ENCODE measurements around the gene EEFSEC.
A peak's percentile ranks its signal among the peaks of the same experiment; 100 is the strongest.

EEFSEC gene

DNA sequence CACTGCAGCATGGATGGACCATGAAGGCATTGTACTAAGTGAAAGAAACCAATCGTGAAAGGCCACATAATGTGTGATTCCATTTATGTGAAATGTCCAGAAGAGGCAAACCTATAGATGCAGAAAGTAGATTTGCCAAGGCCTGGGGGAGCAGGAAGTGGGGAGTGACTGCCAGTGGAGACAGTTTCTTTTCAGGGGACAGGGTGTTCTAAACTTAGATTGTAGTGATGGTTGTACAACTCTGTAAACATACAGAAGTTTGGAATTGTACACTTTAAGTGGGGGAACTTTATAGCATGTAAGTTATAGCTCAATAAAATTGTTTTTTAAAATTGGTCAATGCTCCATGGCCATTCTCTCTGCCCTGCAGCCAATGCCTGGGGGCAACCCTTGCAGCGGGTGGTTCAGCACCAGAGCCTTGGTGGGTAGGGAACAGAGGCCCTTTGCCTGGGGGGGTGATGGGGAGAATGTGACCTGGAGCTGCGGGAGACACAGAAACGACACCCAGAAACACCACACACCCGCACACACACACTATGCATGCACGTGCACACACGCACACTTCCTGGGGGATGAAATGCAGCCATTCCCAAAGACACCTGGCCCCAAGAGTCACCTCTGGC is 270.4 kb downstream of the EEFSEC start:
- TF ChIP-seq, protein P1, sequence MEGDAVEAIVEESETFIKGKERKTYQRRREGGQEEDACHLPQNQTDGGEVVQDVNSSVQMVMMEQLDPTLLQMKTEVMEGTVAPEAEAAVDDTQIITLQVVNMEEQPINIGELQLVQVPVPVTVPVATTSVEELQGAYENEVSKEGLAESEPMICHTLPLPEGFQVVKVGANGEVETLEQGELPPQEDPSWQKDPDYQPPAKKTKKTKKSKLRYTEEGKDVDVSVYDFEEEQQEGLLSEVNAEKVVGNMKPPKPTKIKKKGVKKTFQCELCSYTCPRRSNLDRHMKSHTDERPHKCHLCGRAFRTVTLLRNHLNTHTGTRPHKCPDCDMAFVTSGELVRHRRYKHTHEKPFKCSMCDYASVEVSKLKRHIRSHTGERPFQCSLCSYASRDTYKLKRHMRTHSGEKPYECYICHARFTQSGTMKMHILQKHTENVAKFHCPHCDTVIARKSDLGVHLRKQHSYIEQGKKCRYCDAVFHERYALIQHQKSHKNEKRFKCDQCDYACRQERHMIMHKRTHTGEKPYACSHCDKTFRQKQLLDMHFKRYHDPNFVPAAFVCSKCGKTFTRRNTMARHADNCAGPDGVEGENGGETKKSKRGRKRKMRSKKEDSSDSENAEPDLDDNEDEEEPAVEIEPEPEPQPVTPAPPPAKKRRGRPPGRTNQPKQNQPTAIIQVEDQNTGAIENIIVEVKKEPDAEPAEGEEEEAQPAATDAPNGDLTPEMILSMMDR (IDR thresholded peaks at IDR 0.05; ENCODE audit: extremely low read depth, missing control alignments): no peak
- no peak for DNase-seq (ENCODE audit: low spot score)

DNA sequence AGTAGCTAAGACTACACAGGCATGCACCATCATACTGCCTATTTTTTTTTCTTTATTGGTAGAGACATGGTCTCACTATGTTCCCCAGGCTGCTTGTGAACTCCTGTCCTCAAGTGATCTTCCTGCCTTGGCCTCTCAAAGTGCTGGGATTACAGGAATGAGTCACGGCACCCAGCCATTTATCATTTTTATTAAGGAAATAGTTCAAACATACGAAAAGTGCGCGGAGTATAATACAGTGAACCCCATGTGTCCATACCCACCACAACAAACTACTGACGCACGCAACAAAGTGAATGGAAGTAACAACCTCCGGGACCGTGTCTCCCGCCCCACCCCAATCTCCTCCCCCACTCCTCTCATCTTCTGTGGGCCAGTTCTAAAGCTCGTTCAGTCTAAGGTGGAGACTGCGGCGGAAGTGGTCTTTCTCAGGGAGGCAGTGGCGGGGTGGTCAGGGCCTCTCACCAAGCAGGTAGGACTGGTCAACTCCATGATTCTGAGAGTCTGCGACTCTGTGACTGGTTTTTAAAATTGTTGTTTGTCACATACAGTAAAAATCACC is 271.3 kb downstream of the EEFSEC start:
- TF ChIP-seq, protein P1 (IDR thresholded peaks at IDR 0.05; ENCODE audit: extremely low read depth, missing control alignments): no peak
- no peak for DNase-seq (ENCODE audit: low spot score)

DNA sequence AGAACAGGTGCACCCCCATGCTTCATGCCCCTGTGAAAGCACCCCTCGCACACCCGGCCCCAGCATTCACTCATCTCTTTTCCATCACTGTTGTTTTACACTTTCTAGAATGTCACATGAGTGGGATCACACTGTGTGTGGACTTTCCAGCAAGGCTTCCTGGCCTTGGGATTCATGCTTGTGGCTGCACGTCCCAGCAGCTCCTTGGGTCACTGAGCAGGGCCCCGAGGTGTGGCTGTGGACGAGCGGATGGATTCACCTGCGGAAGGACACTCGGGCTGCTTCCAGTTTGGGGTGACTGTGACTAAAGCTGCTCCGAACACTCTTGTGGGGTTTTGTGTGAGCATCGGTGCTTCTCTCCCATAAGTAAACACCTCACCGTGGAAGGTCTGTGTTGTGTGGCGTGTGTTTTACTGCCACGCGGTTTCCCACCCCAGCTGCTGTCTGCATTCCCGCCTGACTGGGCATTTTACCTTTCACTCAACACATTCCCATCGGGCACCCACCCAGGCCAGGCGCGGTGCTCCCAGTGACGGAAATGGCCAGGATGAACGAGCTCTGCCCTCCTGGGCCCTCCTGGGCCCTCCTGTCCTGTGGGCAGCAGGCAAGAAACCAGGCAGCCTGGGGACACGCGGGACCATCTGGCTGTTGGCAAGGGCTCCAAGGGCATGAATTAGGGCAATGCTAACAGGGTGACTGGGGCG is 272.0 kb downstream of the EEFSEC start:
- no peak for DNase-seq (ENCODE audit: low spot score)
- TF ChIP-seq, protein P1 (IDR thresholded peaks at IDR 0.05; ENCODE audit: extremely low read depth, missing control alignments): no peak

DNA sequence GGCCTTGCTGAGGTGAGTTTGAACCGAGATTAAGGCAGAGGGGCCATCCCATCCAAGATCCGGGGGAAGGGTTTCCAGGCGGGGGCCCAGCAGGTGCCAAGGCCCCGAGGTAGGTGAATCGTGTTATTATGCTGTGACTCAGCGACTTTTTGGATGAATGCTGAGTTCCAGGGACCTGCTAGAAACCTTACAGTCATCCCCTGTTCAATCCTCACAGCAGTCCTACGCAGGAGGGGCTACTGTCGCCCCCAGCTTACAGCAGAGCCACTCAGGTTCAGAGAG is 272.5 kb downstream of the EEFSEC start:
- TF ChIP-seq, protein P1 (IDR thresholded peaks at IDR 0.05; ENCODE audit: extremely low read depth, missing control alignments): no peak
- no peak for DNase-seq (ENCODE audit: low spot score)

DNA sequence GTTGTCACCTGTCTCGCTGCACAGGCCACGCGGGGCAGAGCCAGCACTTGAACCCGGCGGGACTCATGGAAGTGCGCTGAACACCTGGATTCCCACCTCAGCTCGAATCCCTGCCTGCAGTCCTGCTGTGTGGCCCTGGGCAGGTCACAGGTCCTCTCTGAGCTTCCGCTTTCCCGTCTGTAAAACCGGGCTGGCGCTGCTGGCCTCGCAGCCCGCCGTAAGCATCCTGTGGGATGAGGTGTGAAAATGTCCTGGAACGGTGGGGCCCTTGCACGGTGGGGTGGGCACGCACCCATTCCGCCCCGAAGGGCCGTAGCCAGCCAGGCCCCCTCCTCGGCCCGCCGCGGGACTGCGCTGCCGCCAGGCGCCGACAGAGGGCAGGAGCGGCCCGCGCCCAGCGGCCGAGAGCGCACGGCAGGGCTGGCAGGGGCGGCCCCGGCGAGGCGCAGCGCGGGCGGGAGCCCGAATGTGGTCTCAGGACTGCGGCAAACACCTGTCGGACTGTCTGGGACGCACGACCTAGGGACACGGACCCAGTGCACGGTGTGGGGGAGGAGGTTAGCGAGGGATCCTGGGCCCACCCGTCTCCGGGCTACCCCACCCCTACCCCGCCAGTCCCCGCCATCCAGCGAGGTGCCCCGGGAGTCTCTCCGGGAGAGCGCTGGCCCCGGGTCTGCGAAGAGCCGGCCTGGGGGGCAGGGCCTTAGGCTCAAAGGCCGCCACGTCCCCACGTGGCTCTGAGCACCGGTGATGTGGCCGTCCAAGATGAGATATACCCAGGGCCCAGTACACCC is 273.0 kb downstream of the EEFSEC start:
- TF ChIP-seq, protein P1 (IDR thresholded peaks at IDR 0.05; ENCODE audit: extremely low read depth, missing control alignments): peak; percentile 99
- peak; percentile 96 for DNase-seq (ENCODE audit: low spot score)

DNA sequence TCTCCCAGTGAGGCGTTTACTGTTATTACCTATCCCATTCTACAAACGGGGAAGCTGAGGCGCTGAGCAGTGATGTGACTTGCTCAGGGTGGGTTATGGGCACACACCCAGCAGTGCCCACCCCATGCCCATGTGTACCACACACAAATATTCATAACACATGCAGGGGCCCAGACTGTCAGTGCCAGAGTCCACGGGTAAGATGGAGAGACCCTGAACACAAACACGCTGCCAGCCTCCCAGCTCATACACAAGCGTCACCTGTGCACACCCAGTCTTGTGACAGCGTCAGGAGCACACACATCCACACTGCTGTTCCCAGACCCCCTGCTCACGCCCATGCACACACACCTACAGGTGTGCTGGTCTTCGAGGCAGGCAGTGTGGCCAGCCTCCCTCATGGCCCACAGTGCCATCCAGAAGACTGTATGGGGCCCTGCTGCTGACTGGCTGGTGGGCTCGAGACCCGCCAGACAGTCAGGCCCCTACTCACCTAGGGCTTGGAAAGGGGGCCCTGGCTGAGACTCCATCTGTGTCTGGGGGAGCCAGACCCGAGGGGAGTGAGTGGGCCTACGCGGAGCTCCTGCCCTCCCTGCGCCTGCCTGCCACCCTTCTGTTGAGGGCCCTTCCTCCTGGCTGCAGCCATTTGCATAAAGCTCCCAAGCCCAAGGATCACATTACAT is 274.0 kb downstream of the EEFSEC start:
- no peak for DNase-seq (ENCODE audit: low spot score)

More for the DNA sequence above, 274.0 kb downstream of the EEFSEC start:
- TF ChIP-seq, protein P1 (IDR thresholded peaks at IDR 0.05; ENCODE audit: extremely low read depth, missing control alignments): no peak

All from GM20000 (cell line).